ENCODE data around the gene ZKSCAN8.

ZKSCAN8 gene

DNA sequence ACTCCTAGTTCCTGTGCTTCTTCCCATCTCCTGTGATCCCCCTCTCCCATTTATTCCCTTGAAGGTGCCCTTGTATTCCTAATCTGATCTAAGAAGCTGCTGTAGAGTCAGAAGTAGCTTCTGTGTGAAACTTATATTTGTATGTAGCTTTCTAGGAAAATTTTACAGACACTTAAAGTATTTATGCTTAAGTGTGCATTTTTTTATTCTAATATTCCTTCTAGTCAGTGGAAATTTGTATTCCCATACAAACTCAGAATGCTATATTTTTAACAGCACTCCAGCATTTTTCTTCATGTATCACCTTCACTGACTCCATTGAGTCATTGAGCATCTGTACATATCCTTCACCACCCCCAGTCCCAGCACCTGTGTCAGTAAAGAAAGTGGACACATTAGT is 12.7 kb downstream of the ZKSCAN8 start:
- H3K4me3 ChIP-seq = no peak overlapping the region
- no peak for DNase-seq (ENCODE audit: low spot score in 2 of 2)
- in situ Hi-C loops (cut with MboI; ENCODE audit: low sequenced_read_pairs) = no loop called here
- H3K9me3 ChIP-seq = no peaks in the 10 kb centered on the region
- no peaks in the 10 kb centered on the region for H3K27me3 ChIP-seq (ENCODE audit: low read depth)
- no peaks in the 10 kb centered on the region for H3K4me1 ChIP-seq
- H3K36me3 ChIP-seq (replicated peaks) = peaks cover 75% of the 10 kb centered on the region

DNA sequence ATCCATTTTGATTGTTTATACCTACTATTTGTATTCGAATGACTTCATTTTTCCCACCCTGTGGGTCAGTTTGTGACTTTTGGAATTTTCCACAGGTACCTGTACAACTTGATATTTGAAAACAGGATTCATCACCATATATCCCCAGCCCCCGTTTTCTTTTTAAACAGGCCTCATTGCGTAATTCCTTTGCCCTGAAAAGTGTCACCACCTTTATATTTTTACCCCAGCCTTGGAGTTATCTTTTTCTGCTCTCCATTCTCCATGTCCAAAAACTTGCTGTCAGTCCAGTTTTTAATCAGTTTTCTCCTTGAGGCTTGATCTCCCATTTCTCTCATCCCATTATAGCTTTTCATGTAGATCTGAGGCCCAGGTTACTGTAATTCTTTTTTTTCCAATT is 16.6 kb downstream of the ZKSCAN8 start:
- H3K9me3 ChIP-seq = no peaks in the 10 kb centered on the region
- peaks cover 35% of the 10 kb centered on the region for H3K36me3 ChIP-seq (replicated peaks)
- in situ Hi-C loops (cut with MboI; ENCODE audit: low sequenced_read_pairs) = no loop called here
- H3K27me3 ChIP-seq (ENCODE audit: low read depth) = no peaks in the 10 kb centered on the region
- DNase-seq (ENCODE audit: low spot score in 2 of 2) = no peak
- peaks cover 6% of the 10 kb centered on the region for H3K4me1 ChIP-seq
- no peak overlapping the region for H3K4me3 ChIP-seq

DNA sequence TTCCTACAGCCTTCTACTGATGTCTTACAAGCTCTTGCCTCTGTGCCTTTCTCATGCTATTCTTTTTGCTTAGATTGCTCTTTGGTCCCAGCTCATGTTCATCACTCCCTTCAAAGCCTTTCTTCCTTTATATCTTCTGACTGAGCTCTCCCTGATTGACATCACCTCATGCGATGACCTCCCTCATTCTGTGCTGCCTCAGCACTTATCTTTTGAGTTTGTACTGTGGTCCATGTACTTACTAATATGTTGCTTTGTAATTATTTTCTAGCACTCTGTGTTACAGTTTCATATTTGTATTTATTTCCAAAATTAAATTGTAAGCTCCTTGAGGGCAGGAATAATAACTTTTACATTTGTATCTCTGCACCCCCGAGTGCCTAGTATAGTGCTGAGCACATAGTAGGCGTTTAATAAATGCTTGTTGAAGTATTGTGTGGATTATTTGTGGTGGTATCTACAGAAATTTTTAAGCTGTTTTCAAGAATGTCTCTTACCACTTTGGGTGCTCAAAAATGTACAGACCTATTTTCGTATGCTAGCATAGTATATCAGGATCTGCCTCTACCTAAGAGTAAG is 17.4 kb downstream of the ZKSCAN8 start:
- H3K4me3 ChIP-seq = no peak overlapping the region
- no peaks in the 10 kb centered on the region for H3K9me3 ChIP-seq
- H3K27me3 ChIP-seq (ENCODE audit: low read depth) = no peaks in the 10 kb centered on the region
- in situ Hi-C loops (cut with MboI; ENCODE audit: low sequenced_read_pairs) = no loop called here
- no peak for DNase-seq (ENCODE audit: low spot score in 2 of 2)
- peaks cover 27% of the 10 kb centered on the region for H3K36me3 ChIP-seq (replicated peaks)
- peaks cover 6% of the 10 kb centered on the region for H3K4me1 ChIP-seq

DNA sequence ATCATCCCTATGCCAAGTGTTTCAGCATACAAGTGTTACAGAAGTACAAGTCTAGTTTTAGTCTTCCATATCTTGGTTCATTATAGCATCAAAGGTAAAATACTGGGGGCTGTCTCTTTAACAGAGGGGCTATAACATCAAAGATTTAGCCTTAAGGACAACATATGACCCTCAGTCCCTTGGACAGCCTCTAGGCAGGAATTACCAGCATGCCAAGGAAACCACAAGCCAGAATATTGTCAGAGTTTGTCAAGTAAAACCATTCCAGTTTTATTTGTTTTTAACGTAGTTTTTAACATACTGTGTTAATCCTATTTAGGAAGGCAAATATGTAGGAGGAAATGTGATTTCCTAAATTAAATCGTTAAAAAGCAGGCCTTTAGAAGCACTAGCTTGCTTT is 18.6 kb downstream of the ZKSCAN8 start:
- Histone ChIP-seq H3K4me1 (peaks cover 6% of the 10 kb centered on the region), H3K4me3 (no peak overlapping the region), H3K36me3 (replicated peaks) (peaks cover 16% of the 10 kb centered on the region), H3K27me3 (ENCODE audit: low read depth) (no peaks in the 10 kb centered on the region), H3K9me3 (no peaks in the 10 kb centered on the region)
- in situ Hi-C loops (cut with MboI; ENCODE audit: low sequenced_read_pairs) = no loop called here
- DNase-seq (ENCODE audit: low spot score in 2 of 2) = no peak

DNA sequence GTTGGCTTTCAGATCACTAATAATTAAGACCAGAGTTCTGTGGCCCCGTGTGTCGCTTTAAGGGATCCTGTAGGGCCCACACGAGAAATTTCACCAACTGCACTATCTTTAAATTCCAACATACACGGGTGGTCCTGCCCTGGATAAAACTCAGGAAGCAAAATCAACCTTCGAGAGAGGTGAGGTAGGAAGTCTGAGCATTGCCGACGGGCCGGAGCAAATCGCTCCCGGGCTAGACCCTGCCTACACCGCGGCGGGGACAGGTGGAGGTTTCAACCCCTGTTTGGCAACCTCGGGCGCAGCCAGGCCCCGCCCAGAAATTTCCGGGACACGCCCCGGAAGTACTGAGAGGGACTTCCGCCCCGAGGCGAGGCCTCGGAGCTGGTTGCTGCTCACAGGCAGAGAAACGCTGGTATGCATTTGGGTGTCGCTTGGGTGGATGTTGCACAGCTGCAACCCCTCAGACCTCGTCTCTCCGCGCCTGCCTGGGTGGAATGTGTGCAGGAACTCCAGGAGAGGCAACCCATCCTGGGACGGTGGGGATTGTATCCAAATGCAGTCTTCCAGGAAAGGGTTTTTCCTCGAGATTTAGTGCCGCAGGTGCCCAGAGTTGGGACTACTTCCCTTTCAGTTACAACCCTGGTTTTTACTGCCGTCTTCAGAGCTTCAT is 19.9 kb downstream of the ZKSCAN8 start:
- DNase-seq (ENCODE audit: low spot score in 2 of 2) = peak; percentile 45 to 90
- H3K27me3 ChIP-seq (ENCODE audit: low read depth) = no peaks in the 10 kb centered on the region
- no peaks in the 10 kb centered on the region for H3K9me3 ChIP-seq
- H3K4me3 ChIP-seq = peak overlapping the region; percentile 35
- peaks cover 6% of the 10 kb centered on the region for H3K4me1 ChIP-seq
- in situ Hi-C loops (cut with MboI; ENCODE audit: low sequenced_read_pairs) = no loop called here
- peaks cover 10% of the 10 kb centered on the region; the same call in 1 of the 2 replicates for H3K36me3 ChIP-seq (replicated peaks)

DNA sequence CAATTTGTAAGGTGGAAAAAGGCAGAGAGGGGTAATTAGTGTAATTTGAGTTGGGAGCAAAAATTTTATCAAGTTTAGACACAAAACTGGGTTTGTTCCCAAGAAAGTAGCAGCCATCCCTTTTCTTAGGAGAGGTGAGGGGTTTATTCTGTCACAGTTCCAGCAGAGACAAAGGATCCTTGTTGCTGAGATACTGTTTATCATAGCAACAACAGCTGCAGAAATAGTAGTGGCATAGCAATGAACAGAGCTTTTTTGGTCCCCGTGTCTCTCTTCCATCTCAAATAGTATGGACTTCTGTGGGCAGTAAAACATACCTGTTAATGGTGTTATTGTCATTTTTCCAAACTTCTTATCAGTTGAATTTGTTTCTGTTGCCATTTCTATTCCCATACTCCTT is 23.9 kb downstream of the ZKSCAN8 start:
- H3K4me3 ChIP-seq = no peak overlapping the region
- in situ Hi-C loops (cut with MboI; ENCODE audit: low sequenced_read_pairs) = no loop called here
- no peaks in the 10 kb centered on the region for H3K9me3 ChIP-seq
- peaks cover 6% of the 10 kb centered on the region for H3K4me1 ChIP-seq
- no peak for DNase-seq (ENCODE audit: low spot score in 2 of 2)
- H3K27me3 ChIP-seq (ENCODE audit: low read depth) = no peaks in the 10 kb centered on the region
- H3K36me3 ChIP-seq (replicated peaks) = no peaks in the 10 kb centered on the region

DNA sequence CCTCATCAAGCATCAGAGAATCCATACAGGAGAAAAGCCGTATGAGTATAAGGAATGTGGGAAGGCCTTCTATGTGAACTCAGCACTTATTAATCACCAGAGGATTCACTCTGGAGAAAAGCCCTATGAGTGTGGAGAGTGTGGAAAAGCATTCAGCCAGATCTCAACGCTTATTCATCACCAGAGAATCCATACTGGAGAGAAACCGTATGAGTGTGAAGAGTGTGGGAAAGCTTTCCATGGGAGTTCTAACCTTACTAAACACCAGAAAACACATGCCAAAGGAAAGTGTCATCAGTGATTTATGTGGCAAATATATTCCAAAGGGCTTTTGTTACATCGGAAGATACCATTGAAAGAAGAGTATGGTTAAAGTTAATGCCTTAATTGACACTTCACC is 25.4 kb downstream of the ZKSCAN8 start:
- no peak for DNase-seq (ENCODE audit: low spot score in 2 of 2)
- Histone ChIP-seq H3K4me1 (peaks cover under 1% of the 10 kb centered on the region; the same call in 1 of the 2 replicates), H3K27me3 (ENCODE audit: low read depth) (no peaks in the 10 kb centered on the region), H3K4me3 (no peak overlapping the region), H3K36me3 (replicated peaks) (no peaks in the 10 kb centered on the region), H3K9me3 (no peaks in the 10 kb centered on the region)
- in situ Hi-C loops (cut with MboI; ENCODE audit: low sequenced_read_pairs) = no loop called here

DNA sequence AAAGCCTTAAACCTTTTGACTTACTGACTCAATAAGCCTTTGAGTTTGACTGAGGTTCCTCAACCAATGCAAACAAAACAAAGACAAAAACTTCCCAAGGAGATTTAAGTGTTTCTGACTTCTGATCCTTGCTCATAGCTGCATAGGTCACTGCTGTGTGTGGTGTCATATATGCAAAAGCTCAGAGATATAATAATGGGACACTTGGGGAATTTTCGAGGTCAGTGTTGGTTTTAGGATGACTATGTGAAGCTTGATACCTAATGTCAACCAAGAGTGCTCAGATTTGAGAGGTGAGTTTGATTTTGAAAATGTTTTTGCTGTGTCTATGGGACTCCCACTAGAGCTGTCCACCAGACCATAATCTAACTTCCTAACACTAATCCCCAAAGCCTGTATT is 26.2 kb downstream of the ZKSCAN8 start:
- in situ Hi-C loops (cut with MboI; ENCODE audit: low sequenced_read_pairs) = no loop called here
- DNase-seq (ENCODE audit: low spot score in 2 of 2) = no peak
- no peak overlapping the region for H3K4me3 ChIP-seq

DNA sequence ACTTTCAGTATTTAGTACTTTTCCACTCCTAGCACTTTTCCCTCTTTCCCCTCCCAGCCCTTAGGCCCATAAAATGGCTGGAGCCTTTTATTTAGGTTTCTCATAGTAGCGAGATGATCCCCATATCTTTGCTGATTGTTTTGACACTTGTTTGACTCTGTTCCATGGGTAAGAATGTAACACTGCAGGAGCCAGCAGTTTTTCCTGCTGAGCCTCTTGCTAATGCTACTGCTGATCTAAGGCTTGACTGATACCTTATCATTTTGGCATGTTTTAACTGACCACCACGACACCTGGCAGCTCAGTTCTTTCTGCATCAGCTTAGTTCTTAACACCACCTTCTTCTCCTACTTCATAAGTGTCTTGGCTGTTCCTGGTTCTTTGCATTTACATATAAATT is 29.6 kb downstream of the ZKSCAN8 start:
- DNase-seq (ENCODE audit: low spot score in 2 of 2) = no peak
- Histone ChIP-seq H3K4me3 (no peak overlapping the region), H3K4me1 (no peaks in the 10 kb centered on the region), H3K9me3 (no peaks in the 10 kb centered on the region), H3K27me3 (ENCODE audit: low read depth) (no peaks in the 10 kb centered on the region; the same call in 1 of the 2 replicates), H3K36me3 (replicated peaks) (no peaks in the 10 kb centered on the region)
- in situ Hi-C loops (cut with MboI; ENCODE audit: low sequenced_read_pairs) = no loop called here

More for the DNA sequence above, 26.2 kb downstream of the ZKSCAN8 start:
- Histone ChIP-seq H3K27me3 (ENCODE audit: low read depth) (no peaks in the 10 kb centered on the region), H3K36me3 (replicated peaks) (no peaks in the 10 kb centered on the region), H3K9me3 (no peaks in the 10 kb centered on the region), H3K4me1 (no peaks in the 10 kb centered on the region)

DNA sequence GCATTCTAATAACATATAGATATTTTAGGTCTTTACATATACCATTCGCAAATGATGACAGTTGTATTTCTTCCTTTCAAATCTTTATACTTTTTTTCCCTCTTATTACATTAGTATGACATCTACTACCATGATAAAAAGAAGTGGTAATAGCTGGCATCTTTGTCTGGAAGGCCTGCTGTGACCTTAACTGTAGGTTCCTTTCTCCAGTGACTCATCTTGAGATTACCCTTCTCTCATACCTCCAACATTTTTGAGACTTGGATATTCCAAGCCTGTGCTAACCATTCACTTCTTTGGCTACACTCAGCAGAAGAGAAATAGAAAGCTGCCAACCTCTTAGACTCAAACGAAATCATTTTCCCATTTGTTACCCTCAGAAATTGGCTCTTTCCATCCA is 30.3 kb downstream of the ZKSCAN8 start:
- Histone ChIP-seq H3K9me3 (no peaks in the 10 kb centered on the region), H3K27me3 (ENCODE audit: low read depth) (no peaks in the 10 kb centered on the region; the same call in 1 of the 2 replicates), H3K4me1 (no peaks in the 10 kb centered on the region), H3K4me3 (no peak overlapping the region), H3K36me3 (replicated peaks) (no peaks in the 10 kb centered on the region)
- DNase-seq (ENCODE audit: low spot score in 2 of 2) = no peak
- in situ Hi-C loops (cut with MboI; ENCODE audit: low sequenced_read_pairs) = no loop called here

DNA sequence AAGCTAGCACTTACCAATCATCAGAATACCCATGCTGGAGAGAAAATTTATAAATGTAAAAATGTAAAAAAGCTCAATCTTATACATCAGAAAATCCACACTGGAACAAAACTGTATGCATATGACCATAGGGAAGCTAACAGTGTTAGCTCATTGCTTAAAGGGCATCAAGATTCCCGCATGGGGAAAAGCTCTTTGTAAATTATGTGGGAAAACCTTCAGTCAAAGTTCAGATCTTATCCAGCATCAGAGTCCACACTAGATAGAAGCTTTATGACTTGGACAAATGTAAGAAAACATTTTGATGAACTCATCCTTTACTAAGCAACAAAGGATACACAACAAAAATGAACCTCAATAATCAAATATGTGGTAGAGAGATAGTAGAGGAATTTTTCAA is 34.7 kb downstream of the ZKSCAN8 start:
- in situ Hi-C loops (cut with MboI; ENCODE audit: low sequenced_read_pairs) = no loop called here
- H3K27me3 ChIP-seq (ENCODE audit: low read depth) = no peaks in the 10 kb centered on the region; the same call in 1 of the 2 replicates
- H3K4me1 ChIP-seq = no peaks in the 10 kb centered on the region
- no peak overlapping the region for H3K4me3 ChIP-seq
- no peaks in the 10 kb centered on the region for H3K9me3 ChIP-seq
- H3K36me3 ChIP-seq (replicated peaks) = no peaks in the 10 kb centered on the region
- no peak for DNase-seq (ENCODE audit: low spot score in 2 of 2)

DNA sequence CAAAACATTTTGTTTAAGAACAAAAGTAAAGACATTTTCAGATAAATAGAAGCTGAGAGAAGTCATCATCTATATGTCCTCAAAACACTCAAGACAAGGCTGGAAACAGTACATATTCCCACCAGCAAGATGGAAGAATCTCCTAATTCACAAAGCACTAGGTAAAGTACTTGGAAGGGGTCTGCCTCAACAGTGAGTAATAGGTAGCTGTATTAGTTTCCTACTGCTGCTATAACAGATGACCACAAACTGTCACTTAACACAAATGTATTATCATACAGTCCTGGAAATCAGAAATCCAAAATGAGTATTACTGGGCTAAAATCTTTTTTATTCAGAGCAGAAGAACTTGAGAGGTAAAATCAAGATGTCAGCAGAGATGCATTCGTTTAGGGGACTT is 40.6 kb downstream of the ZKSCAN8 start:
- Histone ChIP-seq H3K4me3 (no peak overlapping the region), H3K9me3 (no peaks in the 10 kb centered on the region), H3K36me3 (replicated peaks) (no peaks in the 10 kb centered on the region), H3K4me1 (no peaks in the 10 kb centered on the region), H3K27me3 (ENCODE audit: low read depth) (no peaks in the 10 kb centered on the region; the same call in 1 of the 2 replicates)
- in situ Hi-C loops (cut with MboI; ENCODE audit: low sequenced_read_pairs) = no loop called here
- no peak for DNase-seq (ENCODE audit: low spot score in 2 of 2)

DNA sequence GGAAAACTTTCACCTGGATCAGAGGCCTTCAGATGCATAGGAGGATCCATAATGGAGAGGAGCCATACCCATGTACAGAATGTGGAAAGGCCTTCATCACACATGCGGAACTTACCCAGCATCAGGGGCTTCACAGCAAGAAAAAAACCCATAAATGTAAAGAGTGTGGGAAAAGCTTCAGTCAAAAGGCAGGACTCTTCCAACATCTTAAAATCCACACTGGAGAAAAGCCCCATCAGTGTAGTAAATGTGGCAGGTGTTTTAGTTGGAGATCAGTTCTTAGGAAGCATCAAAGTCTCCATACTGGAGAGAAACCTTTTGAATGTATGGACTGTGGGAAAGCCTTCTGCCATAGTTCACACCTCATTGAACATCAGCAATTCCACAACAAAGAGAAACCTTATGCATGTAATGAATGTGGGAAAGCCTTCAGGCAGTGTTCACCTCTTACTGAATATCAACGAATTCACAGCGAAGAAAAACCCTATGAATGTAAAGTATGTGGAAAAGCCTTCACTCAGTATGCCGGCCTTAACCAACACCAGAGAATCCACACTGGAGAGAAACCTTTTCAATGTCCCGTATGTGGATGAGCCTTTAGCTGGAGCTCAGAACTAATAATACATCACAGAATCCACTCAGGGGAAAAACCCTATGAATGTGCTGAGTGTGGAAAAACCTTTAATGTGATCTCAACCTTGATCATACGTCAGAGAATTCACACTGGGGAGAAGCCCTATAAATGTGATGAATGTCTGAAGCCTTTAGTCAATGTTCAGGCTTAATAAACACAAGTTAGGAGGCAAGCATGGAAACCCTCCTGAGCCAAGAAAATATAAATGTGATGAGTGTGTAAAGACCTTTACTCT is 46.7 kb downstream of the ZKSCAN8 start:
- Histone ChIP-seq H3K4me1 (no peaks in the 10 kb centered on the region), H3K9me3 (peaks cover 5% of the 10 kb centered on the region; the same call in 1 of the 2 replicates), H3K36me3 (replicated peaks) (no peaks in the 10 kb centered on the region), H3K27me3 (ENCODE audit: low read depth) (no peaks in the 10 kb centered on the region), H3K4me3 (no peak overlapping the region)
- DNase-seq (ENCODE audit: low spot score in 2 of 2) = no peak
- in situ Hi-C loops (cut with MboI; ENCODE audit: low sequenced_read_pairs) = no loop called here

DNA sequence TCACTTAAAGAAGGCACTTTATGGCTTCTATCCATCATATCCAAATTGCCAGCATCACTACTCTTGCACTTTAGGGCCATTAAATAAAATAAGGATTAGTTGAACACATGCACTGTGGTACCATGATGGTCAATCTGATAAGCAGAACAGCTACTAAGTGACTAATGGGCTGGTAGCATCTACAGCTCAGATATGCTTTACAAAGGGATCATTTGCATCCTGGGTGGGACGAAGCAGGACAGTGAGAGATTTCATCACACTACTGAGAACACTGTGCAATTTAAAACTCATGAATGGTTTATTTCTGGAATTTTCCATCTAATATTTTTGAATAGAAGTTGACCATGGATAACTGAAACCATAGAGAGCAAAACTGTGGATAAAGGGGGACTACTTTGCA is 58.3 kb downstream of the ZKSCAN8 start:
- H3K36me3 ChIP-seq (replicated peaks) = no peaks in the 10 kb centered on the region
- no peak overlapping the region for H3K4me3 ChIP-seq
- no peaks in the 10 kb centered on the region for H3K4me1 ChIP-seq
- no peak for DNase-seq (ENCODE audit: low spot score in 2 of 2)
- in situ Hi-C loops (cut with MboI; ENCODE audit: low sequenced_read_pairs) = no loop called here
- H3K27me3 ChIP-seq (ENCODE audit: low read depth) = peaks cover 8% of the 10 kb centered on the region
- no peaks in the 10 kb centered on the region for H3K9me3 ChIP-seq
